ENCODE data around the gene RXRA.

GRCh38 chr9:134403682-134404301 is 77.5 kb downstream of the RXRA start:
- TF ChIP-seq CTCF (IDR thresholded peaks at IDR 0.05) = no peak
- TF ChIP-seq EP300 (IDR thresholded peaks at IDR 0.05) = no peak
- TF ChIP-seq POLR2A (IDR thresholded peaks at IDR 0.05) = no peak
